Measurements from ENCODE around the gene CDC42SE2. TPM values are rescaled to one million over a fixed set of nuclear protein-coding genes. Genes with fewer than 3 reads are reported as not detected.
"Not testable (repeated sequence)": the region's sequence is repeated elsewhere in the genome, so short reads cannot be mapped to it uniquely, and the experiment has no call there.

CDC42SE2 gene
- total and polyA plus RNA-seq, 10 donors, result 49.6 to 128 (median 102) TPM

GRCh38 chr5:131245948-131246347, 17.9 kb upstream of the CDC42SE2 start:
- WGBS, 5 donors, result 96 to 100% (median 98%) methylated on average over 2 of the region's 2 CpGs
- intact Hi-C loops (cut with DNase I; ENCODE audit: low total_unique reads), result no loop called here

DNA sequence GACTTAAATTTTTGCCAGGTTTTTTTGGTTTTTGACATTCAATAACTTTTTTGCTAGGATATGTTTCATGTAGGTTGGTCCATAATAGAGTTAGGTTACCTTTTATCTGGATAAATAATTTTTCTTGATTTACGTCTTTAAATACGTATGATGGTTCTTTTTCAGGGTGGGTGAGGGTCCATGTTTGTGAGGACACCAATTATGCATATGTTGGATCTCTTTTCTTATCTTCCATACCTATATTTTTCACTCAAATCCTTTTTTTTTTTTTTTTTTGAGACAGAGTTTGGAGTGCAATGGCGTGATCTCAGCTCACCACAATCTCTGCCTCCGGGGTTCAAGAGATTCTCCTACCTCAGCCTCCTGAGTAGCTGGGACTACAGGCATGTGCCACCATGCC, 17.3 kb upstream of the CDC42SE2 start:
- Histone ChIP-seq H3K4me3 (no peak overlapping the region), H3K27me3 (replicated peaks in 1 of 7) (no peaks in the 10 kb centered on the region), H3K27ac (no peak overlapping the region), H3K9me3 (peaks cover 0 to 22% (median 17%) of the 10 kb centered on the region in 8 donors), H3K36me3 (peaks cover 0 to 15% (median 0%) of the 10 kb centered on the region in 6 donors), H3K4me1 (peaks cover 8 to 35% (median 15%) of the 10 kb centered on the region in 6 donors)
- intact Hi-C loops (cut with DNase I; ENCODE audit: low total_unique reads), result no loop called here
- no peak for TF ChIP-seq POLR2AphosphoS5 (IDR thresholded peaks at IDR 0.05)
- TF ChIP-seq, protein P1, sequence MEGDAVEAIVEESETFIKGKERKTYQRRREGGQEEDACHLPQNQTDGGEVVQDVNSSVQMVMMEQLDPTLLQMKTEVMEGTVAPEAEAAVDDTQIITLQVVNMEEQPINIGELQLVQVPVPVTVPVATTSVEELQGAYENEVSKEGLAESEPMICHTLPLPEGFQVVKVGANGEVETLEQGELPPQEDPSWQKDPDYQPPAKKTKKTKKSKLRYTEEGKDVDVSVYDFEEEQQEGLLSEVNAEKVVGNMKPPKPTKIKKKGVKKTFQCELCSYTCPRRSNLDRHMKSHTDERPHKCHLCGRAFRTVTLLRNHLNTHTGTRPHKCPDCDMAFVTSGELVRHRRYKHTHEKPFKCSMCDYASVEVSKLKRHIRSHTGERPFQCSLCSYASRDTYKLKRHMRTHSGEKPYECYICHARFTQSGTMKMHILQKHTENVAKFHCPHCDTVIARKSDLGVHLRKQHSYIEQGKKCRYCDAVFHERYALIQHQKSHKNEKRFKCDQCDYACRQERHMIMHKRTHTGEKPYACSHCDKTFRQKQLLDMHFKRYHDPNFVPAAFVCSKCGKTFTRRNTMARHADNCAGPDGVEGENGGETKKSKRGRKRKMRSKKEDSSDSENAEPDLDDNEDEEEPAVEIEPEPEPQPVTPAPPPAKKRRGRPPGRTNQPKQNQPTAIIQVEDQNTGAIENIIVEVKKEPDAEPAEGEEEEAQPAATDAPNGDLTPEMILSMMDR (IDR thresholded peaks at IDR 0.05 in 8 of 11, conservative IDR thresholded peaks at IDR 0.05 in 3 of 11), result no peak
- 95 to 98% (median 97%) methylated on average over 4 of the region's 4 CpGs for WGBS, 5 donors
- DNase-seq, result no peak

More at GRCh38 chr5:131245948-131246347, 17.9 kb upstream of the CDC42SE2 start:
- DNase-seq, result no peak
- peaks cover 4 to 29% (median 9%) of the 10 kb centered on the region in 6 donors for H3K4me1 ChIP-seq
- no peaks in the 10 kb centered on the region for H3K27me3 ChIP-seq (replicated peaks in 1 of 7)
- peaks cover 0 to 22% (median 17%) of the 10 kb centered on the region in 8 donors for H3K9me3 ChIP-seq
- TF ChIP-seq, protein P1 (IDR thresholded peaks at IDR 0.05 in 8 of 11, conservative IDR thresholded peaks at IDR 0.05 in 3 of 11), result no peak
- no peak for TF ChIP-seq POLR2AphosphoS5 (IDR thresholded peaks at IDR 0.05)
- no peak for TF ChIP-seq POLR2A (IDR thresholded peaks at IDR 0.05)
- H3K27ac ChIP-seq, result no peak overlapping the region
- peaks cover 0 to 15% (median 0%) of the 10 kb centered on the region in 6 donors for H3K36me3 ChIP-seq
- no peak overlapping the region for H3K4me3 ChIP-seq

GRCh38 chr5:131250751-131251475, 12.9 kb upstream of the CDC42SE2 start:
- TF ChIP-seq POLR2A (IDR thresholded peaks at IDR 0.05) (no peak), POLR2AphosphoS5 (IDR thresholded peaks at IDR 0.05) (no peak)
- TF ChIP-seq, protein P1 (IDR thresholded peaks at IDR 0.05 in 8 of 11, conservative IDR thresholded peaks at IDR 0.05 in 3 of 11), result no peak
- peaks cover 0 to 12% (median 0%) of the 10 kb centered on the region in 6 donors for H3K36me3 ChIP-seq
- peak overlapping the region; percentile 59 to 100 (median 93) for H3K27ac ChIP-seq
- 63 to 68% (median 64%) methylated on average over 3 of the region's 3 CpGs for WGBS, 5 donors
- peaks cover 14 to 75% (median 55%) of the 10 kb centered on the region in 6 donors for H3K4me1 ChIP-seq
- DNase-seq, result no peak
- H3K27me3 ChIP-seq (replicated peaks in 1 of 7), result no peaks in the 10 kb centered on the region
- intact Hi-C loops (cut with DNase I; ENCODE audit: low total_unique reads), result no loop called here
- H3K4me3 ChIP-seq, result no peak overlapping the region
- H3K9me3 ChIP-seq, result peaks cover 0 to 15% (median 14%) of the 10 kb centered on the region in 8 donors

- WGBS, 5 donors, result 9 to 23% (median 12%) methylated on average over 6 of the region's 6 CpGs
- DNase-seq, result peak; percentile 93
- peak overlapping the region; percentile 81 to 100 (median 94) for H3K27ac ChIP-seq
- no peaks in the 10 kb centered on the region for H3K36me3 ChIP-seq
- H3K9me3 ChIP-seq, result no peaks in the 10 kb centered on the region
- peak overlapping the region; percentile 18 to 72 (median 35) for H3K4me3 ChIP-seq
- peaks cover 17 to 94% (median 72%) of the 10 kb centered on the region in 6 donors for H3K4me1 ChIP-seq
- TF ChIP-seq POLR2AphosphoS5 (IDR thresholded peaks at IDR 0.05), result peak; percentile 33 to 98 (median 68)
- TF ChIP-seq, protein P1 (IDR thresholded peaks at IDR 0.05 in 8 of 11, conservative IDR thresholded peaks at IDR 0.05 in 3 of 11), result peak in 2 of 11 experiments; percentile 13 to 23
- peak in 2 of 3 donors; percentile 70 to 88 for TF ChIP-seq POLR2A (IDR thresholded peaks at IDR 0.05)
- no peaks in the 10 kb centered on the region for H3K27me3 ChIP-seq (replicated peaks in 1 of 7)
- intact Hi-C loops (cut with DNase I; ENCODE audit: low total_unique reads), result no loop called here
Measured at GRCh38 chr5:131252824-131253171, 11.1 kb upstream of the CDC42SE2 start.

DNA sequence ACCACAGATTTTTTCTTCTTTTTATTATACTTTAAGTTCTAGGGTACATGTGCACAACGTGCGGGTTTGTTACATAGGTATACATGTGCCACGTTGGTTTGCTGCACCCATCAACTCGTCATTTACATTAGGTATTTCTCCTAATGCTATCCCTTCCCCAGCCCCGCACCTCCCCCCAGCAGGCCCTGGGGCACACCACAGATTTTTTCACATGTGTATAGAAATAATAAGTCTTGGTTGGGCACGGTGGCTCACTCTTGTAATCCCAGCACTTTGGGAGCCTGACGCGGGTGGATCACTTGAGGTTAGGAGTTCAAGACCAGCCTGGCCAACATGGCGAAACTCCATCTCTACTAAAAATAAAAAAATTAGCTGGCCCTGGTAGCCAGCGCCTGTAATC, 9.8 kb upstream of the CDC42SE2 start:
- DNase-seq, result peak; percentile 72
- H3K4me1 ChIP-seq, result peaks cover 25 to 99% (median 85%) of the 10 kb centered on the region in 6 donors
- H3K4me3 ChIP-seq, result peak overlapping the region in 7 of 8 donors; percentile 32 to 72 (median 36)
- H3K36me3 ChIP-seq; H3K9me3 ChIP-seq; H3K27me3 ChIP-seq (replicated peaks in 1 of 7); intact Hi-C loops (cut with DNase I; ENCODE audit: low total_unique reads): not testable (repeated sequence)
- peak overlapping the region; percentile 81 to 100 (median 94) for H3K27ac ChIP-seq
- WGBS, 5 donors, result 77 to 91% (median 85%) methylated on average over 10 of the region's 10 CpGs

All from spleen (tissue), 11 donors.